ENCODE data around the gene ISG15.
"Not testable (repeated sequence)": the region's sequence is repeated elsewhere in the genome, so short reads cannot be mapped to it uniquely, and the experiment has no call there.

Gene ISG15

GRCh38 chr1:1030867-1031658 is 17.8 kb downstream of the ISG15 start:
- DNase-seq (ENCODE audit: low spot score), result not testable (repeated sequence)

- no peak for DNase-seq (ENCODE audit: low spot score)
Observed at GRCh38 chr1:1031659-1032235, 18.4 kb downstream of the ISG15 start.

GRCh38 chr1:1032424-1032823 is 19.1 kb downstream of the ISG15 start:
- DNase-seq (ENCODE audit: low spot score), result no peak

- peak; percentile 85 for DNase-seq (ENCODE audit: low spot score)
Observed at GRCh38 chr1:1033009-1033587, 19.8 kb downstream of the ISG15 start.

- no peak for DNase-seq (ENCODE audit: low spot score)
Observed at GRCh38 chr1:1033731-1034438, 20.6 kb downstream of the ISG15 start.

GRCh38 chr1:1034439-1034781 is 21.1 kb downstream of the ISG15 start:
- DNase-seq (ENCODE audit: low spot score), result no peak

GRCh38 chr1:1035291-1035943 is 22.1 kb downstream of the ISG15 start:
- no peak for DNase-seq (ENCODE audit: low spot score)

- DNase-seq (ENCODE audit: low spot score), result no peak
Observed at GRCh38 chr1:1037366-1038327, 24.4 kb downstream of the ISG15 start.

GRCh38 chr1:1038694-1039093 is 25.4 kb downstream of the ISG15 start:
- DNase-seq (ENCODE audit: low spot score), result no peak

- no peak for DNase-seq (ENCODE audit: low spot score)
Observed at GRCh38 chr1:1039145-1039910, 26.0 kb downstream of the ISG15 start.

GRCh38 chr1:1040004-1040991 is 27.0 kb downstream of the ISG15 start:
- peak; percentile 98 for DNase-seq (ENCODE audit: low spot score)

GRCh38 chr1:1041092-1041523 is 27.8 kb downstream of the ISG15 start:
- DNase-seq (ENCODE audit: low spot score), result no peak

- no peak for DNase-seq (ENCODE audit: low spot score)
Observed at GRCh38 chr1:1041873-1042272, 28.6 kb downstream of the ISG15 start.

- no peak for DNase-seq (ENCODE audit: low spot score)
Observed at GRCh38 chr1:1042835-1043234, 29.5 kb downstream of the ISG15 start.

- DNase-seq (ENCODE audit: low spot score), result no peak
Observed at GRCh38 chr1:1043411-1043810, 30.1 kb downstream of the ISG15 start.

- DNase-seq (ENCODE audit: low spot score), result no peak
Observed at GRCh38 chr1:1043921-1044320, 30.6 kb downstream of the ISG15 start.

- DNase-seq (ENCODE audit: low spot score), result no peak
Observed at GRCh38 chr1:1044455-1045078, 31.3 kb downstream of the ISG15 start.

GRCh38 chr1:1045129-1045528 is 31.8 kb downstream of the ISG15 start:
- no peak for DNase-seq (ENCODE audit: low spot score)

GRCh38 chr1:1046243-1046642 is 32.9 kb downstream of the ISG15 start:
- no peak for DNase-seq (ENCODE audit: low spot score)

Measured in AG20443 (cell line).